Pancreas (tissue), 10 donors: ENCODE measurements around the gene MDFIC. TPM values are rescaled to one million over a fixed set of nuclear protein-coding genes. Genes with fewer than 3 reads are reported as not detected.

Experiments used
- ATAC-seq, 4 donors: fragments of 200-7000 bp; cut with Tn5 transposase; one replicate each; pipeline versions ENCODE4 v1.8.0 to v1.9.1; 2020; ENCODE audit warnings: mild to moderate bottlenecking in 4 of 4, moderate library complexity in 4 of 4
- DNase-seq, 6 donors: peaks; one replicate each; pipeline ENCODE4 v3.0.0-alpha.2; 2020
- FAIRE-seq: peaks from 2 replicates; lab custom pipeline; 2012; peaks lifted over from hg19 to GRCh38; lab: Jason Lieb, UNC
- H3K27ac ChIP-seq, 4 donors: fragments of 200-600 bp; sonication (generic); 1 replicate in 3 of 4; 2 replicates in 1 of 4; pipeline versions ENCODE4 v1.5.0 to v1.8.0; 2020
- H3K27me3 ChIP-seq, 4 donors: fragments of 200-600 bp; one replicate each; pipeline ENCODE4 v1.8.0; 2021
- H3K36me3 ChIP-seq, 3 donors: fragments of 200-600 bp; sonication (generic) in 1 of 3; one replicate each; pipeline versions ENCODE4 v1.5.0 to v1.8.0; 2020 to 2021
- H3K4me1 ChIP-seq, 3 donors: fragments of 200-600 bp; one replicate each; pipeline ENCODE4 v1.8.0; 2021
- H3K4me3 ChIP-seq, 4 donors: fragments of 200-600 bp; sonication (generic) in 2 of 4; one replicate each; pipeline versions ENCODE4 v1.5.0 to v1.8.0; 2020 to 2021
- H3K9me3 ChIP-seq, 4 donors: fragments of 200-600 bp; one replicate each; pipeline ENCODE4 v1.8.0; 2021
- WGBS, 2 donors: extraction: QIAGEN DNeasy Blood & Tissue Kit; methylation state at CpG; one replicate each; pipeline ENCODE4 v1.1.7; 2013; 5-methylcytosine and 5-hydroxymethylcytosine counted together
- intact Hi-C, 3 donors: fragments of 100-400 bp; cut with DNase I; formaldehyde crosslinking; loops; one replicate each; pipeline versions ENCODE4 v1.11.1 to v1.14.2; 2022
- polyA plus RNA-seq, 2 donors: library from polyadenylated mRNA; stranded (reverse); fragments of 200-250 nt; gene quantifications; one replicate each; pipeline ENCODE4 v1.2.3, GENCODE V29; 2013
- total RNA-seq, 6 donors: library from RNA; stranded (reverse); fragmentation: NEBNext Ultra II Directional in 4 of 6; extraction: Animal tissue kit (Norgen Biotek cat#: 25700) in 4 of 6; gene quantifications; one replicate each; pipeline versions ENCODE4 v1.2.1 to v1.2.4, GENCODE V29; 2021 to 2023
- TF ChIP-seq, protein P1 (sequence below), 4 donors: fragments of 200-600 bp; sonication (generic) in 3 of 4; IDR thresholded peaks; one replicate each; pipeline versions ENCODE4 v1.5.0 to v1.8.0; 2021; ENCODE audit warnings: antibody characterized with exemption in 4 of 4
- donor health status: healthy with polysubstance abuse.
- donor health status: DM: no; HTN: no; CAD: no; lungs with moderate emphysema.
- donor health status: DM: no; HTN: no; CAD: no.
- donor health status: control.
- donor health status: control.
- donor health status: Bipolar disorder and iron deficiency.
- donor health status: DM: yes; HTN: yes; CAD: no.
- donor health status: DM: no; HTN: no; CAD: no.
- donor health status: DM: no; HTN: no; CAD: no.
- donor health status: DM: yes; HTN: yes; CAD: no.

MDFIC gene
- total and polyA plus RNA-seq, 8 donors = 3.1 to 12.3 (median 4.8) TPM

DNA sequence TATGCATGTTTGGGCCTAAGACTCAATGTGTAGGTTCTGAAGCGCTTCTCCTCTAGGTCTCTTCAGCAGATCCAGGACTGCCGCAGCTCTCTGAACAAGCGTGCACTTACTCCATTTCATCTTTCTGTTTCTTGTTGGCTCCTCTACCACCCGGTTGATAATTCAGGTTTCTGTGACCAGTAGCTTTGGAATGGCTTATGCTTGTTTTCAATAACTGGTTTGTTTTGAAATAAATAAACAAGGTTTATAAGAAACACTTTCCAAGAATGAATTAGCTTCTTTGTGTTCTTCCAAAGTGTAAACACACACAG lies 1.5 kb downstream of the MDFIC start:
- FAIRE-seq (peak; percentile 43), DNase-seq (no peak), ATAC-seq (no peak)
- WGBS, 2 donors = 16 to 27% methylated on average over 4 of the region's 4 CpGs
- H3K36me3 ChIP-seq = no peaks in the 10 kb centered on the region
- no peaks in the 10 kb centered on the region for H3K9me3 ChIP-seq
- peaks cover 0 to 9% (median 6%) of the 10 kb centered on the region in 3 donors for H3K4me1 ChIP-seq
- no peaks in the 10 kb centered on the region for H3K27me3 ChIP-seq
- intact Hi-C loops = no loop called here
- TF ChIP-seq, protein P1, sequence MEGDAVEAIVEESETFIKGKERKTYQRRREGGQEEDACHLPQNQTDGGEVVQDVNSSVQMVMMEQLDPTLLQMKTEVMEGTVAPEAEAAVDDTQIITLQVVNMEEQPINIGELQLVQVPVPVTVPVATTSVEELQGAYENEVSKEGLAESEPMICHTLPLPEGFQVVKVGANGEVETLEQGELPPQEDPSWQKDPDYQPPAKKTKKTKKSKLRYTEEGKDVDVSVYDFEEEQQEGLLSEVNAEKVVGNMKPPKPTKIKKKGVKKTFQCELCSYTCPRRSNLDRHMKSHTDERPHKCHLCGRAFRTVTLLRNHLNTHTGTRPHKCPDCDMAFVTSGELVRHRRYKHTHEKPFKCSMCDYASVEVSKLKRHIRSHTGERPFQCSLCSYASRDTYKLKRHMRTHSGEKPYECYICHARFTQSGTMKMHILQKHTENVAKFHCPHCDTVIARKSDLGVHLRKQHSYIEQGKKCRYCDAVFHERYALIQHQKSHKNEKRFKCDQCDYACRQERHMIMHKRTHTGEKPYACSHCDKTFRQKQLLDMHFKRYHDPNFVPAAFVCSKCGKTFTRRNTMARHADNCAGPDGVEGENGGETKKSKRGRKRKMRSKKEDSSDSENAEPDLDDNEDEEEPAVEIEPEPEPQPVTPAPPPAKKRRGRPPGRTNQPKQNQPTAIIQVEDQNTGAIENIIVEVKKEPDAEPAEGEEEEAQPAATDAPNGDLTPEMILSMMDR (IDR thresholded peaks at IDR 0.05) = no peak
- peak overlapping the region in 2 of 4 donors; percentile 75 to 86 for H3K27ac ChIP-seq
- peak overlapping the region; percentile 49 to 80 (median 64) for H3K4me3 ChIP-seq

DNA sequence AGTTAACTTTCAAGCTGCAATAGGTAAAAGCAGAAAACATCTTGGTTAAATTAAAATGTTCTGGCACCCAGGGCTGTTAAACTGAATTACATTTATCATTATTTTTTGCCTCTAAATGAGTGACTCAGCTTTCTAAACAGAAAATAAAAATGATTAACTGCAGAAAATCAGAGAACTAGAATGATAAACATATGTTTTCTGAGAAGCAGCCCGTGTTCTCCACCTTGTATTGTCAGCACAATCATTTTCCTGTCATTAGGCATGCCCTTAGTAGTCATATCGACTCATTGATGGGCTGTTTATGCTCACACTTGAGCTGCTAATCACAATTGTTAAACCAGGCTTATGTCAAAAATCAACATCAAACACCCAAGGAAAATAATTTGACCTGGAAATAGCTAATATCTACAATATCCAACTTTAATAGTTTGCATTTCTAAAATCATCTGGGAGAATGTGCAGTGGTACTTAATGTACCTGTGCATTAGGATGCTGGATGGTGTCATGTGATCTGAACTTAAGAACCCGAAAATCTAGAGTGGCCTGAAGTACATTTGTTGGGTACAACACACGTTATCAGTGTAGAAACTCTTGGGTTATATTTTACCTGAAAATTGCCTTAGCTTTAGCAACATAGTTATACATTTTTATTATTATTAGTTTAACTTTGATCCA lies 2.3 kb downstream of the MDFIC start:
- FAIRE-seq (no peak), ATAC-seq (no peak)
- H3K9me3 ChIP-seq = no peaks in the 10 kb centered on the region

DNA sequence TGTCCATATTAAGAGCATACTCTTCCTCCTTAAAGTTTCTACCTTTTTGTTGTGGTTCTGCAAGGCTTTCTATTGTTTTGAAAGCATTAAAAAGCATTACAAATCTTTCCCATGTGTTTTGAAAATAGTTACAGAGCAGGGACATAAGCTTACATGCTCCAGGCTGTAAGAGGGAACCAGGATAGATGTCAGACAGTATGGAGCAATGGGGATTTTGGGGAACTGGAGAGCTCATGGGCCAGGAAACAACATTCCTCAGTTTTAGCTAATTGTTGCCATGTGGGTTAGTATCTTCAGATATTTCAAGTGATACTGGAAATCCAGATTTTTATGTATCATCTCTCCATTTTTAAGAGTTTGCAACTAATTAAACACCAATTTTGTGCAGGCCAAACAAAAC lies 3.5 kb downstream of the MDFIC start:
- Histone ChIP-seq H3K9me3 (no peaks in the 10 kb centered on the region), H3K4me1 (peaks cover 0 to 9% (median 6%) of the 10 kb centered on the region in 3 donors), H3K27ac (no peak overlapping the region), H3K27me3 (no peaks in the 10 kb centered on the region), H3K36me3 (no peaks in the 10 kb centered on the region), H3K4me3 (no peak overlapping the region)
- intact Hi-C loops = no loop called here
- FAIRE-seq (no peak), DNase-seq (no peak), ATAC-seq (no peak)
- TF ChIP-seq, protein P1 (IDR thresholded peaks at IDR 0.05) = no peak

More for the DNA sequence above, 2.3 kb downstream of the MDFIC start:
- TF ChIP-seq, protein P1 (IDR thresholded peaks at IDR 0.05) = no peak
- Histone ChIP-seq H3K27me3 (no peaks in the 10 kb centered on the region), H3K4me1 (peaks cover 0 to 9% (median 6%) of the 10 kb centered on the region in 3 donors), H3K4me3 (peak overlapping the region in 1 of 4 donors; percentile 79), H3K36me3 (no peaks in the 10 kb centered on the region), H3K27ac (no peak overlapping the region)
- intact Hi-C loops = no loop called here
- 71 to 75% methylated on average over 4 of the region's 4 CpGs for WGBS, 2 donors
- no peak for DNase-seq

GRCh38 chr7:114928060-114928459 lies 6.2 kb downstream of the MDFIC start:
- FAIRE-seq (no peak), DNase-seq (no peak), ATAC-seq (no peak)
- H3K27ac ChIP-seq = no peak overlapping the region
- H3K4me3 ChIP-seq = no peak overlapping the region
- no peaks in the 10 kb centered on the region for H3K36me3 ChIP-seq
- H3K27me3 ChIP-seq = no peaks in the 10 kb centered on the region
- intact Hi-C loops = no loop called here
- 40 to 91% methylated on average over 2 of the region's 2 CpGs for WGBS, 2 donors
- no peaks in the 10 kb centered on the region for H3K9me3 ChIP-seq
- H3K4me1 ChIP-seq = peaks cover 0 to 9% (median 6%) of the 10 kb centered on the region in 3 donors
- TF ChIP-seq, protein P1 (IDR thresholded peaks at IDR 0.05) = no peak

GRCh38 chr7:114929570-114929969 lies 7.7 kb downstream of the MDFIC start:
- FAIRE-seq = no peak
- Histone ChIP-seq H3K36me3 (no peaks in the 10 kb centered on the region), H3K4me3 (no peak overlapping the region), H3K27ac (no peak overlapping the region), H3K9me3 (no peaks in the 10 kb centered on the region), H3K4me1 (peaks cover 0 to 3% (median 0%) of the 10 kb centered on the region in 3 donors), H3K27me3 (no peaks in the 10 kb centered on the region)
- no peak for DNase-seq
- 88 to 96% methylated on average over 1 of the region's 1 CpG for WGBS, 2 donors
- ATAC-seq = no peak
- intact Hi-C loops = no loop called here
- TF ChIP-seq, protein P1 (IDR thresholded peaks at IDR 0.05) = no peak
